HEK293 (cell line): ENCODE data around the gene WDPCP.

Experiments
- CTCF ChIA-PET: fragments of 350-600 bp; formaldehyde crosslinking; extraction: SDS; loops from one replicate; lab custom pipeline; 2021; ENCODE audit warnings: antibody characterized with exemption; lab: Yijun Ruan, JAX
- POLR2A ChIA-PET: fragments of 300-600 bp; formaldehyde crosslinking; extraction: SDS; loops from one replicate; lab custom pipeline; 2020; ENCODE audit warnings: antibody characterized with exemption, inconsistent platforms; lab: Yijun Ruan, JAX
- H3K27ac ChIP-seq: fragments of 200-500 bp; sonication (Bioruptor generic); 2 replicates; pipeline ENCODE4 v1.5.1; 2014; ENCODE audit warnings: low read depth, low read length, control low read depth, inconsistent platforms; ENCODE audit errors: extremely low read depth
- H3K36me3 ChIP-seq, 2 experiments: fragments of 200-500 bp in 1 of 2; sonication (Bioruptor generic) in 1 of 2; 1 replicate in 1 of 2; 2 replicates in 1 of 2; pipeline ENCODE4 v1.5.1; 2014 to 2017; ENCODE audit warnings: inconsistent platforms in 2 of 2, low read length in 2 of 2; ENCODE audit not compliant: control insufficient read depth in 2 of 2, insufficient read depth in 1 of 2
- H3K4me1 ChIP-seq: fragments of 200-500 bp; sonication (Bioruptor generic); 2 replicates; pipeline ENCODE4 v1.5.1; 2014; ENCODE audit warnings: mild to moderate bottlenecking, low read length, inconsistent platforms; ENCODE audit not compliant: control insufficient read depth, insufficient read depth
- H3K4me3 ChIP-seq: 2 replicates; pipeline ENCODE4 v1.5.1; 2011; ENCODE audit warnings: low read depth, mild to moderate bottlenecking, control low read depth, low read length, moderate library complexity
- H3K9me3 ChIP-seq: fragments of 200-500 bp; sonication (Bioruptor generic); 2 replicates; pipeline ENCODE4 v1.5.1; 2014; ENCODE audit warnings: low read depth, low read length, inconsistent platforms; ENCODE audit not compliant: control insufficient read depth, insufficient read depth
- ATF2 ChIP-seq: fragments of 450-650 bp; formaldehyde crosslinking; IDR thresholded peaks from 2 replicates; pipeline ENCODE4 v1.5.1; 2016; ENCODE audit warnings: missing biosample characterization, missing genetic modification characterization, low read depth
- BCL11B ChIP-seq: fragments of 450-650 bp; formaldehyde crosslinking; IDR thresholded peaks from 2 replicates; pipeline ENCODE4 v1.5.1; 2016; ENCODE audit warnings: low read depth, missing biosample characterization, missing genetic modification characterization
- GLIS1 ChIP-seq: fragments of 450-650 bp; formaldehyde crosslinking; IDR thresholded peaks from 2 replicates; pipeline ENCODE4 v1.5.1; 2016; ENCODE audit warnings: missing biosample characterization, missing genetic modification characterization
- IKZF3 ChIP-seq: fragments of 450-650 bp; IDR thresholded peaks from 2 replicates; pipeline ENCODE4 v1.5.0; 2018; ENCODE audit warnings: missing biosample characterization, mild to moderate bottlenecking, missing genetic modification characterization, moderate library complexity
- MEIS1 ChIP-seq: sonication (generic); formaldehyde crosslinking; IDR thresholded peaks from 2 replicates; pipeline ENCODE4 v1.8.1; 2022; ENCODE audit warnings: missing genetic modification reagents, mild to moderate bottlenecking, borderline replicate concordance
- PRDM1 ChIP-seq: fragments of 450-650 bp; formaldehyde crosslinking; IDR thresholded peaks from 2 replicates; pipeline ENCODE4; 2016; ENCODE audit warnings: missing biosample characterization, missing genetic modification characterization
- ZFP41 ChIP-seq: fragments of 450-650 bp; formaldehyde crosslinking; IDR thresholded peaks from 2 replicates; pipeline ENCODE4 v1.5.1; 2016; ENCODE audit warnings: missing biosample characterization, missing genetic modification characterization, borderline replicate concordance
- ZNF148 ChIP-seq: fragments of 450-650 bp; formaldehyde crosslinking; IDR thresholded peaks from 2 replicates; pipeline ENCODE4 v1.5.0; 2017; ENCODE audit warnings: missing biosample characterization, missing genetic modification characterization, borderline replicate concordance
- ZNF174 ChIP-seq: fragments of 450-650 bp; formaldehyde crosslinking; IDR thresholded peaks from 2 replicates; pipeline ENCODE4 v1.5.0; 2017; ENCODE audit warnings: missing biosample characterization, mild to moderate bottlenecking, missing genetic modification characterization
- ZNF175 ChIP-seq: fragments of 450-650 bp; formaldehyde crosslinking; IDR thresholded peaks from 2 replicates; pipeline ENCODE4 v1.5.1; 2016; ENCODE audit warnings: missing biosample characterization, missing genetic modification characterization
- ZNF223 ChIP-seq: fragments of 450-650 bp; formaldehyde crosslinking; IDR thresholded peaks from 2 replicates; pipeline ENCODE4 v1.5.1; 2016; ENCODE audit warnings: missing biosample characterization, missing genetic modification characterization
- ZNF398 ChIP-seq: fragments of 450-650 bp; formaldehyde crosslinking; IDR thresholded peaks from 2 replicates; pipeline ENCODE4 v1.5.1; 2017; ENCODE audit warnings: missing biosample characterization, missing genetic modification characterization
- ZNF571 ChIP-seq: fragments of 450-650 bp; formaldehyde crosslinking; IDR thresholded peaks from 2 replicates; pipeline ENCODE4 v1.5.0; 2017; ENCODE audit warnings: missing biosample characterization, missing genetic modification characterization
- ZNF626 ChIP-seq: fragments of 450-650 bp; sonication (Bioruptor Pico); formaldehyde crosslinking; IDR thresholded peaks from 2 replicates; pipeline ENCODE4 v1.5.1; 2018; ENCODE audit warnings: missing biosample characterization, missing genetic modification characterization, inconsistent platforms
- ZNF629 ChIP-seq: fragments of 450-650 bp; formaldehyde crosslinking; IDR thresholded peaks from 2 replicates; pipeline ENCODE4 v1.5.1; 2017; ENCODE audit warnings: missing biosample characterization, missing genetic modification characterization
- ZNF639 ChIP-seq: fragments of 450-650 bp; formaldehyde crosslinking; IDR thresholded peaks from 2 replicates; pipeline ENCODE4 v1.5.1; 2016; ENCODE audit warnings: missing biosample characterization, missing genetic modification characterization
- ZNF658 ChIP-seq: fragments of 450-650 bp; formaldehyde crosslinking; IDR thresholded peaks from 2 replicates; pipeline ENCODE4; 2016; ENCODE audit warnings: missing biosample characterization, missing genetic modification characterization
- ZNF777 ChIP-seq: fragments of 450-650 bp; formaldehyde crosslinking; IDR thresholded peaks from 2 replicates; pipeline ENCODE4 v1.5.1; 2017; ENCODE audit warnings: missing biosample characterization, missing genetic modification characterization, borderline replicate concordance
- ZSCAN4 ChIP-seq: fragments of 450-650 bp; formaldehyde crosslinking; IDR thresholded peaks from 2 replicates; pipeline ENCODE4 v1.5.1; 2017; ENCODE audit warnings: missing biosample characterization, missing genetic modification characterization
- ZXDB ChIP-seq: fragments of 450-650 bp; formaldehyde crosslinking; IDR thresholded peaks from 2 replicates; pipeline ENCODE4 v1.5.1; 2016; ENCODE audit warnings: missing biosample characterization, missing genetic modification characterization

Gene WDPCP

GRCh38 chr2:63159262-63159661 lies 429.0 kb downstream of the WDPCP start:
- TF ChIP-seq ZFP41: no peak
- no peak for TF ChIP-seq GLIS1 (tag by site-specific recombination)
- no peak for TF ChIP-seq ZNF639 (tag by site-specific recombination)
- TF ChIP-seq ZNF223 (tag by site-specific recombination): no peak
- TF ChIP-seq ZNF658 (tag by site-specific recombination): no peak
- TF ChIP-seq ZNF626 (tag by site-specific recombination): no peak
- no peak for TF ChIP-seq PRDM1
- no peak for TF ChIP-seq ZNF175 (tag by site-specific recombination)
- TF ChIP-seq ZNF398 (tag by site-specific recombination): no peak
- TF ChIP-seq ZNF571: no peak
- no peak for TF ChIP-seq ZNF148
- TF ChIP-seq IKZF3 (tag by site-specific recombination): no peak
- no peak for TF ChIP-seq ZSCAN4
- no peak for TF ChIP-seq ZNF629 (tag by site-specific recombination)
- TF ChIP-seq ATF2 (tag by site-specific recombination): no peak
- TF ChIP-seq BCL11B (tag by site-specific recombination): no peak
- no peak for TF ChIP-seq MEIS1
- no peak for TF ChIP-seq ZNF777 (tag by site-specific recombination)
- TF ChIP-seq ZNF174: no peak
- TF ChIP-seq ZXDB (tag by site-specific recombination): no peak
- ChIA-PET CTCF (interaction anchor here (0.6 to 0.7 kb wide), 2 partner anchors 29 to 995 kb away, joined by 3 read pairs; no protein-coding TSS in a partner anchor), POLR2A (interaction anchor here (0.7 kb wide), 1 partner anchor 1211 kb away, joined by 3 read pairs; no protein-coding TSS in a partner anchor)
- no peaks in the 10 kb centered on the region for H3K36me3 ChIP-seq
- H3K4me3 ChIP-seq: no peak overlapping the region
- H3K9me3 ChIP-seq: no peaks in the 10 kb centered on the region
- H3K27ac ChIP-seq: no peak overlapping the region
- H3K4me1 ChIP-seq: no peaks in the 10 kb centered on the region
